ENCODE data around the gene HDAC11.

DNA sequence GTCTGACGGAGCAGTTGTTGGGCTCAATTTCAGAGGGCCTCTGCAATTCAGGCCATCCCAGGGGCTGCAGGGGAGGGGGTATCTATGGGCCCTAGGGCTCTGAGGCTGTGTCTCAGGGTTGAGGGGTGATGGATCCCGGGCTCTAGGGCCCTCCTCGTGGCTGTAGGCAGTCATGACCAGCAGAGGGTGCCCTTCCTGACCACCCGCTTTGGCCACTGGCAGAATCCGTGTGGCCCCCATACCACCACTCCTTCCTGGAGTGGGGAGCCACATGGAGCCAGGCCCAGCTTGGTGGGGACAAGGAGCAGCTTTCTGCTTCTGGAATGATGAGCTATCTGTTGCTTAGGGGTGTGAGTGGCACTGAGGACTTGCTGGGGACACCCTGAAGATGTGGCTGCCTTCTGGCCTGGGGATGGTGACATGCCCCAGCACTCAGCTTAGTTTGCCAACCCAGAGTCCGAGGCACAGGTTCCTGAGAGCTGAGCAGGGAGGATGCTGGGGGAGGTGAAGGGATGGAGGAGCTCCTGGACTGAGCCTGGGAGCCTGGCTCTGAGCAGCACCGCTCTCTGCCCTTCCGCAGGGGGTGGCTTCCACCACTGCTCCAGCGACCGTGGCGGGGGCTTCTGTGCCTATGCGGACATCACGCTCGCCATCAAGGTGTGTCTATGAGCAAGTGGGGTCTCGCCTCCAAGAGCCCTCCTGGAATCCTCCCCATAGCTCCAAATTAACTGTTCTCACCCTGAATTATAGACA, 20.2 kb downstream of the HDAC11 start:
- peak; percentile 65 for TF ChIP-seq CTCF (IDR thresholded peaks at IDR 0.05)
- TF ChIP-seq ZFX (IDR thresholded peaks at IDR 0.05; ENCODE audit: borderline replicate concordance), result no peak

Data from 22Rv1 (cell line).